WERI-Rb-1 (cell line): ENCODE data around the gene EVI5.

ENCODE experiments used
- DNase-seq: peaks from one replicate; pipeline ENCODE4 v3.0.0-alpha.2; 2020
- H3K27ac ChIP-seq: fragments of 250-450 bp; sonication (Bioruptor Pico); 2 replicates; pipeline ENCODE4 v1.5.1; 2020; ENCODE audit warnings: mild to moderate bottlenecking, moderate library complexity
- H3K27me3 ChIP-seq: fragments of 250-450 bp; sonication (Bioruptor Pico); 2 replicates; pipeline ENCODE4 v1.5.1; 2021; ENCODE audit warnings: mild to moderate bottlenecking, low read depth, moderate library complexity; ENCODE audit not compliant: insufficient read depth, severe bottlenecking
- H3K36me3 ChIP-seq: fragments of 250-450 bp; sonication (Bioruptor Pico); 2 replicates; pipeline ENCODE4 v1.5.1; 2020; ENCODE audit warnings: mild to moderate bottlenecking, moderate library complexity
- H3K4me3 ChIP-seq: 2 replicates; pipeline ENCODE4 v1.5.1; 2011; ENCODE audit warnings: low read depth, mild to moderate bottlenecking, control low read depth, low read length
- H3K9me3 ChIP-seq: fragments of 250-450 bp; sonication (Bioruptor Pico); 2 replicates; pipeline ENCODE4 v1.5.1; 2021; ENCODE audit warnings: mild to moderate bottlenecking, moderate library complexity; ENCODE audit not compliant: severe bottlenecking
- TF ChIP-seq, protein P1 (sequence below): IDR thresholded peaks from 2 replicates; pipeline ENCODE4 v1.5.1; 2011; ENCODE audit warnings: low read depth, mild to moderate bottlenecking, control low read depth, inconsistent platforms, low read length

EVI5 gene

DNA sequence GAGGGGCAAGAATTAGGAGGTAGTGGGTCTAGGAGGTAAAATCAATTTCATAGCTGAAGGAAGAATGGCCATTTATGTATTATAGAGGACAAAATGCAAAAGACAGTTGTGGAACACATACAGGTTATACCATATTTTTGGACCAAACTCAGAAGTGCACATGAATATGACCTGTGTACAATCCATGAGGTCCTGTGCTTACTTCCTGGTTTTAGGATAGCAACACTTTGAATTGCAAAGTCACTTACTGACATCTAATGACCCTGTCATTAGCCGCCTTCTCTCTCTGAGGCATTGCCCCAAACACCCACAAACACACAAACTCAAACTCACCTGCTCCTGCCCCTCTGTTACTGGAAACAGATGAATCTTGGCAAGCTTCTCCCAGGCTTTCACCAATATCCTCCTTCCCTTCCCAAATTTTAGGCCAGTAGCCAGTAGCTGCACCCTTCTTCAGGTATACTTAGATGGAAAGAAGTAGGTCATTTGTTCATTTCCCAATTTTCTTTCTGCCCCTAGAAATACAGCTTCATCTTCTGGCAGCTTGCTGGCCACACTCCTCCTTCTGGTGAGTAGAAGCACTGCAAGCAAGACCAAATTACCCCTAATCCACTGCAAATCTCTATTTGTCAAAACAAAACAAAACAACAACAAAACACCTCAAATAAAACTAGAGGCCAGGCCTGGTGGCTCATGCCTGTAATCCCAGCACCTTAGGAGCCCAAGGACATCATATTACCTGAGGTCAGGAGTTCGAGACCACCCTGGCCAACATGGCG lies 33.3 kb upstream of the EVI5 start:
- no peaks in the 10 kb centered on the region for H3K27me3 ChIP-seq
- no peak overlapping the region for H3K27ac ChIP-seq
- DNase-seq: peak; percentile 21
- no peaks in the 10 kb centered on the region for H3K9me3 ChIP-seq
- no peaks in the 10 kb centered on the region for H3K36me3 ChIP-seq
- H3K4me3 ChIP-seq: no peak overlapping the region
- TF ChIP-seq, protein P1, sequence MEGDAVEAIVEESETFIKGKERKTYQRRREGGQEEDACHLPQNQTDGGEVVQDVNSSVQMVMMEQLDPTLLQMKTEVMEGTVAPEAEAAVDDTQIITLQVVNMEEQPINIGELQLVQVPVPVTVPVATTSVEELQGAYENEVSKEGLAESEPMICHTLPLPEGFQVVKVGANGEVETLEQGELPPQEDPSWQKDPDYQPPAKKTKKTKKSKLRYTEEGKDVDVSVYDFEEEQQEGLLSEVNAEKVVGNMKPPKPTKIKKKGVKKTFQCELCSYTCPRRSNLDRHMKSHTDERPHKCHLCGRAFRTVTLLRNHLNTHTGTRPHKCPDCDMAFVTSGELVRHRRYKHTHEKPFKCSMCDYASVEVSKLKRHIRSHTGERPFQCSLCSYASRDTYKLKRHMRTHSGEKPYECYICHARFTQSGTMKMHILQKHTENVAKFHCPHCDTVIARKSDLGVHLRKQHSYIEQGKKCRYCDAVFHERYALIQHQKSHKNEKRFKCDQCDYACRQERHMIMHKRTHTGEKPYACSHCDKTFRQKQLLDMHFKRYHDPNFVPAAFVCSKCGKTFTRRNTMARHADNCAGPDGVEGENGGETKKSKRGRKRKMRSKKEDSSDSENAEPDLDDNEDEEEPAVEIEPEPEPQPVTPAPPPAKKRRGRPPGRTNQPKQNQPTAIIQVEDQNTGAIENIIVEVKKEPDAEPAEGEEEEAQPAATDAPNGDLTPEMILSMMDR: peak; percentile 69

DNA sequence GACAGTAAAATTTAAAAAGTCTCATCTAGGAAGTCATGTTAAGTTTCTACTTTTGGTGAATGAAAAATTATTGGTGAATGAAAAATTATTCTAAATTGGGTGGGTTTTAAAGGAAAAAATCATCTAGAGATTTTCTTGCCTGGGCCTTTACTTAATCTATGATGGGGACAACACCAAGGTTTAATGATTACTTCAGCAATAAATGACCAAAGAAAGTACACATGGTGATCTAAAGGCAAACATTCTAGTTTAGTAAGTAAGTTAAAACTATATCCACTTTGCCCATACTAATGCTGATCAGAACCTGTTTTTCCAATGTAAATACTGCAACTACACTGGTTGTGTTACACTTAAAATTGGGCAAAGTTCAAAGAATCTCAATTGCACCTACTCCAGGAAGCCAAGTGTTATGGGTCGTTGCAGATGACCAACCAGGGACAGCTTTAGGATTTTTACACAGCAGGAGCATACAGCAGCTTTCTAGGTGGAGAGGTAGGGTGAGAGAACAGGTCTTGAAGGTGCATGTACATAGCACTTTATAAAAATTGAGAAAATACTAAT lies 32.3 kb upstream of the EVI5 start:
- no peaks in the 10 kb centered on the region for H3K27me3 ChIP-seq
- DNase-seq: no peak
- H3K4me3 ChIP-seq: no peak overlapping the region
- H3K9me3 ChIP-seq: no peaks in the 10 kb centered on the region
- TF ChIP-seq, protein P1: no peak
- no peaks in the 10 kb centered on the region for H3K36me3 ChIP-seq
- H3K27ac ChIP-seq: no peak overlapping the region

DNA sequence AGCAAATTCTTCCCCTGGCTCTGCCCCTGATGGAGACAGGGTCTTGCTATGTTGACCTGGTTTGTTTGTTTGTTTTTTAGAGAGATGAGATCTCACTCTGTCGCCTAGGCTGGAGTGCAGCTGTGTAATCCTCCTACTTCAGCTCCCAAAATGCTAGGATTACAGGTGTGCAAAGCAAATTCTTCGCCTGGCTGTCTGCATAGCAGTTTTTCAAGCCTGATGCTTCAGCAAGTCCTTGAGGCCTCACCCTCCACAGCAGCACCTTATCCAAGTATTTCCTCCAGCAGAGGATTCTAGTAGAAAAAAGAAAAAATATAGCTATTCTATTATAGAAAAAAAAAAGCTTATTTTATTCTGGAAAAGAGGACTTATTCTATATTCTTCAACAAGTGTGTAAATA lies 31.8 kb upstream of the EVI5 start:
- no peak for DNase-seq
- no peak overlapping the region for H3K27ac ChIP-seq
- no peaks in the 10 kb centered on the region for H3K9me3 ChIP-seq
- no peaks in the 10 kb centered on the region for H3K27me3 ChIP-seq
- no peaks in the 10 kb centered on the region for H3K36me3 ChIP-seq
- TF ChIP-seq, protein P1: no peak
- H3K4me3 ChIP-seq: no peak overlapping the region

DNA sequence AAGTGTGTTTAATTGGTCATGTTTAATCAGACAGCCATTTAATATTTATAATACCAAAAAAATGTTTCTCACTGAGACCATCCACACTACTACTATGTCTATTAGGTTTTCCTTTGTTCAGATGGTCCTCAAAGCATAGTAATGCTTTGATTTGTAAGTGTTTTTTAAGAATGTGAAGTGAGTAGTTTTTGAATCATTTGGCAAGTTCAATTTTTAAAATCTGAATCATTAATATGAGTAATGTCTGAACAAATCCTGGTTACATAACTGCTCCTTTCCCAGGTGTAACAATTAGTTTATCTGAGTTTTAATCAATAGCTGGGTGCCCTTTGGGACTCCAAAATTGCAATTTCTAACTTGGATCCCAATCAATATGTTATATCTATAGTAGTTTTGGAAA lies 23.5 kb upstream of the EVI5 start:
- TF ChIP-seq, protein P1: no peak
- H3K27me3 ChIP-seq: no peaks in the 10 kb centered on the region
- no peaks in the 10 kb centered on the region for H3K9me3 ChIP-seq
- no peak for DNase-seq
- H3K4me3 ChIP-seq: no peak overlapping the region
- no peaks in the 10 kb centered on the region for H3K36me3 ChIP-seq
- no peak overlapping the region for H3K27ac ChIP-seq

DNA sequence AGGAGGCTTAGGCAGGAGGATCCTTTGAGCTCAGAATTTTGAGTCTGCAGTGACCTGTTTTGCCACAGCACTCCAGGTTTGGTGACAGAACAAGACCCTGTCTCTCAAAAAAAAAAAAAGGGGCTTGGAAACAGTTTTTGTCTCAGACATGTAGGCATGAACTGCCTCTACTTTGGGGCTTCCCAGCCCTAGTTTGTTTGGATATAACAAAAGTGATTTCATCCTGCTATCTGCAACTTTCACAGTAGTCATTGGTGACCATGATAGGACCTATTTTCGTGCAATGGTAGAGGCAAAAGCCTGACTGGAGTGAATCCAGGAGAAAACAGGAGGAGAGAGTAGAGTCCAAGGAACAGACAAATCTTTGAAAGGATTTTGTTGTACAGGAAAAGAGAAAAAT lies 20.3 kb upstream of the EVI5 start:
- no peaks in the 10 kb centered on the region for H3K36me3 ChIP-seq
- TF ChIP-seq, protein P1: no peak
- DNase-seq: no peak
- no peak overlapping the region for H3K4me3 ChIP-seq
- no peaks in the 10 kb centered on the region for H3K27me3 ChIP-seq
- no peaks in the 10 kb centered on the region for H3K9me3 ChIP-seq
- no peak overlapping the region for H3K27ac ChIP-seq
